ENCODE measurements around the gene NSDHL.

- TF ChIP-seq, protein P1, sequence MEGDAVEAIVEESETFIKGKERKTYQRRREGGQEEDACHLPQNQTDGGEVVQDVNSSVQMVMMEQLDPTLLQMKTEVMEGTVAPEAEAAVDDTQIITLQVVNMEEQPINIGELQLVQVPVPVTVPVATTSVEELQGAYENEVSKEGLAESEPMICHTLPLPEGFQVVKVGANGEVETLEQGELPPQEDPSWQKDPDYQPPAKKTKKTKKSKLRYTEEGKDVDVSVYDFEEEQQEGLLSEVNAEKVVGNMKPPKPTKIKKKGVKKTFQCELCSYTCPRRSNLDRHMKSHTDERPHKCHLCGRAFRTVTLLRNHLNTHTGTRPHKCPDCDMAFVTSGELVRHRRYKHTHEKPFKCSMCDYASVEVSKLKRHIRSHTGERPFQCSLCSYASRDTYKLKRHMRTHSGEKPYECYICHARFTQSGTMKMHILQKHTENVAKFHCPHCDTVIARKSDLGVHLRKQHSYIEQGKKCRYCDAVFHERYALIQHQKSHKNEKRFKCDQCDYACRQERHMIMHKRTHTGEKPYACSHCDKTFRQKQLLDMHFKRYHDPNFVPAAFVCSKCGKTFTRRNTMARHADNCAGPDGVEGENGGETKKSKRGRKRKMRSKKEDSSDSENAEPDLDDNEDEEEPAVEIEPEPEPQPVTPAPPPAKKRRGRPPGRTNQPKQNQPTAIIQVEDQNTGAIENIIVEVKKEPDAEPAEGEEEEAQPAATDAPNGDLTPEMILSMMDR (IDR thresholded peaks at IDR 0.05) = no peak
- TF ChIP-seq POLR2A (IDR thresholded peaks at IDR 0.05) (no peak), EP300 (IDR thresholded peaks at IDR 0.05) (no peak), POLR2AphosphoS5 (IDR thresholded peaks at IDR 0.05) (no peak)
Measured at GRCh38 chrX:152881289-152881688, 50.4 kb downstream of the NSDHL start.

Measured in sigmoid colon (tissue), 4 donors.